ENCODE data around the gene SIRT2.
A peak's percentile ranks its signal among the peaks of the same experiment; 100 is the strongest.
"Not testable (repeated sequence)": the region's sequence is repeated elsewhere in the genome, so short reads cannot be mapped to it uniquely, and the experiment has no call there.

SIRT2 gene

GRCh38 chr19:38880076-38880881, 19.1 kb downstream of the SIRT2 start:
- DNase-seq (ENCODE audit: low spot score) = no peak
- TF ChIP-seq CTCF (IDR thresholded peaks at IDR 0.05; ENCODE audit: extremely low read depth, missing control alignments) = no peak

GRCh38 chr19:38879400-38879751, 20.0 kb downstream of the SIRT2 start:
- TF ChIP-seq CTCF (IDR thresholded peaks at IDR 0.05; ENCODE audit: extremely low read depth, missing control alignments) = no peak
- no peak for DNase-seq (ENCODE audit: low spot score)

- no peak for TF ChIP-seq CTCF (IDR thresholded peaks at IDR 0.05; ENCODE audit: extremely low read depth, missing control alignments)
- DNase-seq (ENCODE audit: low spot score) = no peak
Measured at GRCh38 chr19:38878575-38879399, 20.6 kb downstream of the SIRT2 start.

GRCh38 chr19:38877781-38878574, 21.4 kb downstream of the SIRT2 start, which contains the start of gene RINL:
TSS of gene RINL (minus strand) at chr19:38878275. CDS start at chr19:38876742, 1,533 bp downstream.
- peak; percentile 87 for DNase-seq (ENCODE audit: low spot score)
- TF ChIP-seq CTCF (IDR thresholded peaks at IDR 0.05; ENCODE audit: extremely low read depth, missing control alignments) = no peak

- TF ChIP-seq CTCF (IDR thresholded peaks at IDR 0.05; ENCODE audit: extremely low read depth, missing control alignments) = no peak
- DNase-seq (ENCODE audit: low spot score) = no peak
Measured at GRCh38 chr19:38875656-38876395, 23.6 kb downstream of the SIRT2 start.

GRCh38 chr19:38873400-38873799, 26.0 kb downstream of the SIRT2 start:
- DNase-seq (ENCODE audit: low spot score) = not testable (repeated sequence)

- TF ChIP-seq CTCF (IDR thresholded peaks at IDR 0.05; ENCODE audit: extremely low read depth, missing control alignments) = no peak
- DNase-seq (ENCODE audit: low spot score) = no peak
Measured at GRCh38 chr19:38870612-38871011, 28.8 kb downstream of the SIRT2 start.

All from GM20000 (cell line).